GM12891 (cell line): ENCODE results near the gene CKB.

Experiments used
- PAX5 ChIP-seq: IDR thresholded peaks from 2 replicates; pipeline ENCODE4 v1.6.1; 2011; ENCODE audit warnings: low read length, moderate library complexity, mild to moderate bottlenecking; ENCODE audit not compliant: insufficient read depth, severe bottlenecking
- POLR2A ChIP-seq: IDR thresholded peaks from 2 replicates; pipeline ENCODE4 v1.6.1; 2011; ENCODE audit warnings: low read depth, low read length, control low read depth
- POLR2AphosphoS5 ChIP-seq: IDR thresholded peaks from 2 replicates; pipeline ENCODE4 v1.6.1; 2011; ENCODE audit warnings: low read depth, low read length, control low read depth
- SPI1 ChIP-seq: IDR thresholded peaks from 2 replicates; pipeline ENCODE4 v1.6.1; 2011; ENCODE audit warnings: low read depth, low read length, control low read depth
- TAF1 ChIP-seq: IDR thresholded peaks from 2 replicates; pipeline ENCODE4 v1.6.1; 2011; ENCODE audit warnings: low read depth, low read length, control low read depth

- TF ChIP-seq POLR2A (no peak), POLR2AphosphoS5 (no peak), TAF1 (no peak), PAX5 (no peak), SPI1 (no peak)
Measured at GRCh38 chr14:103517721-103518421, 4.8 kb downstream of the CKB start.
